ENCODE data around the gene OPRL1. TPM values are rescaled to one million over a fixed set of nuclear protein-coding genes. Genes with fewer than 3 reads are reported as not detected.

OPRL1 gene
- total RNA-seq, 4 donors from 2014 or later: 0.21 to 1.5 (median 0.71) TPM

DNA sequence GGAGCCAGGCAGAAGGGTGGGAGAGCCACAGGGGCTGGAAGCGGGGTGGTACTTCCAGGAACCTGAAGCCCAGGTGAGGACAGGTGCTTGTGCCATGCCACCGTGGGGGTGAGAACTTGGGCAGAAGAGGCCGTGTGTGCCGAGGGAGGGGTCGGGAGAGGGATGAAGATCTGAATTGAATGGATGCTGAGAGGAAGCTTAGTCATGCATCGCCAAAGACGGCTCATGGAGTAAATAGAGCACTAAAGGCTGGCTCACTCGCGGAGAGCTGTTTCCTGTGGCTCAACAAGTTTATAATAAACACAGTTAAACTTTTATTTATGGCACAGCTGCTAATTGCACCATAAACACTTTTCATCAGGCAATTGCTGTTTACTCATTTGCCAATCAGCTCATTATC, 62.7 kb downstream of the OPRL1 start:
- H3K4me3 ChIP-seq: no peak overlapping the region
- no peak for DNase-seq (ENCODE audit: low spot score in 2 of 2)
- H3K36me3 ChIP-seq: no peaks in the 10 kb centered on the region
- WGBS, 2 donors: 19 to 21% methylated on average over 9 of the region's 9 CpGs
- H3K27me3 ChIP-seq: peaks cover 0 to 34% of the 10 kb centered on the region in 2 donors
- TF ChIP-seq POLR2A (IDR thresholded peaks at IDR 0.05) (no peak), EP300 (IDR thresholded peaks at IDR 0.05) (no peak), CTCF (IDR thresholded peaks at IDR 0.05) (no peak)
- H3K9me3 ChIP-seq: peaks cover 0 to 16% (median 0%) of the 10 kb centered on the region in 4 donors
- H3K27ac ChIP-seq: no peak overlapping the region
- no peaks in the 10 kb centered on the region for H3K4me1 ChIP-seq

GRCh38 chr20:64143018-64143801, 63.3 kb downstream of the OPRL1 start:
- peaks cover 0 to 36% of the 10 kb centered on the region in 2 donors for H3K27me3 ChIP-seq
- DNase-seq (ENCODE audit: low spot score in 2 of 2): no peak

DNA sequence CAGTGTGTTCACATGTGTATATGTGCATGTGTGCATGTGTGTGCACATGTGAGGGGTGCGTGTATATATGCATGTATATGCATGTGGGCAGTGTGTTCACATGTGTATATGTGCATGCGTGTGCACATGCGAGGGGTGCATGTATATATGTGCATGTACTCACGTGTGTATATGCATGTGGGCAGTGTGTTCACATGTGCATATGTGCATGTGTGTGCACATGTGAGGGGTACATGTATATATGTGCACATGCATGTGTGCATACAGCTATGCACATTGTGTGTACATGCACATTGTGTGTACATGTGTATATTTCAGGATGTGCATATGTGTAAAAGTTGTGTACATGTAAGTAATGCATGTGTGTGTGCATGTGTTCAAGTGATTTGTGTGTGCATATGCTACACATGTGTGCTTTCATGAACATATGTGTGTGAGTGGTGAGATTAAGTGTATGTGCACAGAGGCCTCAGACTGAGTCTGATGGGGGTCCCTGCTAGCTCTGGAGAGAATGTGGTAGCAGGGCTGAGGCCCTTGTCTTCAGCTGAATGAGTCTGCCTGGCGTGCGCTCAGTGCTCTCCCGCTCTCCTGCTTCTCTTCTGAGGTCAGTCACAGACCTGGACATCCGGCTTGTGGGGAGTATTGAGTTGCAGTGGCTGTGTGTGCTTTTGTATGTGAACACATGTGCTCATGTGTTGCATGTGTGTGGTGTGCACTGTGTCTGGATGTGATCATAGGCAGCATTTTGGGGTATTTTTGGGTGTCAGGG, 64.4 kb downstream of the OPRL1 start:
- peaks cover 0 to 16% (median 0%) of the 10 kb centered on the region in 4 donors for H3K9me3 ChIP-seq
- no peak for DNase-seq (ENCODE audit: low spot score in 2 of 2)
- H3K4me3 ChIP-seq: no peak overlapping the region
- H3K27ac ChIP-seq: no peak overlapping the region
- no peaks in the 10 kb centered on the region for H3K4me1 ChIP-seq
- no peak for TF ChIP-seq CTCF (IDR thresholded peaks at IDR 0.05)
- TF ChIP-seq POLR2A (IDR thresholded peaks at IDR 0.05): no peak
- TF ChIP-seq EP300 (IDR thresholded peaks at IDR 0.05): no peak
- WGBS, 2 donors: 92 to 93% methylated on average over 8 of the region's 8 CpGs
- H3K36me3 ChIP-seq: no peaks in the 10 kb centered on the region
- peaks cover 0 to 36% of the 10 kb centered on the region in 2 donors for H3K27me3 ChIP-seq

More at GRCh38 chr20:64143018-64143801, 63.3 kb downstream of the OPRL1 start:
- H3K4me3 ChIP-seq: no peak overlapping the region
- no peak overlapping the region for H3K27ac ChIP-seq
- no peaks in the 10 kb centered on the region for H3K36me3 ChIP-seq
- 70% methylated on average over 14 of the region's 14 CpGs for WGBS, 2 donors
- peaks cover 0 to 16% (median 0%) of the 10 kb centered on the region in 4 donors for H3K9me3 ChIP-seq
- no peaks in the 10 kb centered on the region for H3K4me1 ChIP-seq
- no peak for TF ChIP-seq POLR2A (IDR thresholded peaks at IDR 0.05)
- no peak for TF ChIP-seq CTCF (IDR thresholded peaks at IDR 0.05)
- TF ChIP-seq EP300 (IDR thresholded peaks at IDR 0.05): no peak

GRCh38 chr20:64145458-64146300, 65.8 kb downstream of the OPRL1 start:
- Histone ChIP-seq H3K27me3 (peaks cover 0 to 36% of the 10 kb centered on the region in 2 donors), H3K4me3 (no peak overlapping the region), H3K36me3 (no peaks in the 10 kb centered on the region), H3K9me3 (peaks cover 0 to 16% (median 0%) of the 10 kb centered on the region in 4 donors), H3K27ac (no peak overlapping the region), H3K4me1 (no peaks in the 10 kb centered on the region)
- DNase-seq (ENCODE audit: low spot score in 2 of 2): no peak
- WGBS, 2 donors: 86 to 94% methylated on average over 15 to 17 of the region's 17 CpGs
- TF ChIP-seq EP300 (IDR thresholded peaks at IDR 0.05) (no peak), POLR2A (IDR thresholded peaks at IDR 0.05) (no peak), CTCF (IDR thresholded peaks at IDR 0.05) (no peak)

Measured in tibial nerve (tissue), 4 donors.